GM11168 (cell line): Measurements from ENCODE around the gene PHRF1.

ENCODE experiments used
- in situ Hi-C: fragments of 300-500 bp; cut with MboI; formaldehyde crosslinking; loops from one replicate; pipeline ENCODE4 v1.12.0; 2022; ENCODE audit warnings: low sequenced_read_pairs; ENCODE audit not compliant: unreplicated experiment

The PHRF1 gene

DNA sequence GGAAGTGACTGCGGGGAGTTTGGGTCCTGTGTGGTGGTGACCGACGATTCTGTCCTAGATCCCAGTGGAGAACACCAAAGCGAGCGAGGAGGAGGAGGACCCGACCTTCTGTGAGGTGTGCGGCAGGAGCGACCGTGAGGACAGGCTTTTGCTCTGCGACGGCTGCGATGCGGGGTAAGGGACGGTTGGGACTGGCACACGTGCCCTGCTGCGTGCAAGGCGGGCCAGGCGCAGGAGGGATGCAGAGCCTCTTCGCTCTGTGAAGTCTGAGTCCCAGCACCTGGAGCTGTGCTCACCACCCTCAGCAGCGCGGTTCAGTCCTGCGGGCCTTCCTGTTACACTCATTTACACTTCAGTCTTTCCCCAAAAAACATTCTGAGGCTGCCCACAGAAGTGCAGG is 16.2 kb downstream of the PHRF1 start:
- in situ Hi-C loops: no loop called here

DNA sequence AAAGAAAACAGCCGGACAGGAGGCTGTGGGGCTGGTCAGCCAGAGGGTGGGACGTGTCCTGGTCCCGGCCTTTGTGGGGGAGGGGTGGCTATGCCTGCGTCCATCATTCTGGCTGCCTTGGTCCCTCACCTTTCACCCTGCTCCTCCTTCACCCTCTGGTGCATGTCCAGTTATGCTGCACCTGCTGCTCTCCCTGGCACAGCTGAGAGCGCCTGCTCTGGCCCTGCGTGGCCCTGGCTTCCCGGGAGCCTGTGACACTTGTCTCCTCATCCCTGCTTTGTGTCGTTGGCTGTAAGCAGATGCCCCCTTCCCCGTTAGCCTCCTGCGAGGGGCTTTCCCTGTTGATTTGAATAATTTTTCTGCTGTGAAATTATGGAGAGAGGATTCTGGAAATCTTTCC is 16.6 kb downstream of the PHRF1 start:
- in situ Hi-C loops: no loop called here

DNA sequence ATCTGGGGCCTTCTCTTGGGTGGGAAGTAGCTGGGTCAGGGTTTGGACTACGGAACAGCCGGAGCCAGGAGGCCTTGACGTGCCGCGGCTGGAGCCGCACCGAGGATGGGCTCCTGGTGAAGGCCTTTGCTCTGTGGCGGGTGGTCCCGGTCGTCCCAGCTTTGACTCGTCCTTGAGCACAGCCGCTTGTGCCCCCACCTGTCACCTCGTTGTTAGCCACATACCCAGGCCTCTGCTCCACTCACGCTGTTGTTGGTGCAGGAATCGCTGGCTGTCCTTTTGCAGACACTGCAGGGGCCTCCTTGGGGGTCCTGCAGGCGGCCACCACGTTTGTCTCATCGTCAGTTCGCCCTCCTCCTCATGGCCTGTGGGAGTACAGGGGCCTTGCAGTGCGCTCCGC is 17.1 kb downstream of the PHRF1 start:
- in situ Hi-C loops: no loop called here

DNA sequence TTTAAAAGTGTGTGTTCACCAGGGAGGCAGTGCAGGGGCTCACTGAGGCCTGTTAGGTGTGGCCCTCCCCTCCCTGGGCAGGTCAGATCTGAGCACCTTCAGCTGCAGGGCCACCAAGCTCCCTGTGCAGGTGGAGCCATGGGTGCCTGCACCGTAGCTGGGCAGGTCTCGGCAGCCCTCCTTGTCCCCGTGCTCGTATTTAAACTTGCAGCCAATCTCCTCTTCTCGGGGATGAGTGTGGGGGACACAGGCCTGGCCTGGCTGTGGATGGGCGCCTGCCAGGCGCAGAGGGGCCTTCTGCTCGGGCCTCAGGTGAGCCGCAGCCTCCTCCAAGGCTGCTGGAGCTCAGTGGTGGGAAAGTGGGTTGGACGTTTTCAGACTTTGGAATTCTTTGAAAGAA is 19.1 kb downstream of the PHRF1 start:
- in situ Hi-C loops: no loop called here

DNA sequence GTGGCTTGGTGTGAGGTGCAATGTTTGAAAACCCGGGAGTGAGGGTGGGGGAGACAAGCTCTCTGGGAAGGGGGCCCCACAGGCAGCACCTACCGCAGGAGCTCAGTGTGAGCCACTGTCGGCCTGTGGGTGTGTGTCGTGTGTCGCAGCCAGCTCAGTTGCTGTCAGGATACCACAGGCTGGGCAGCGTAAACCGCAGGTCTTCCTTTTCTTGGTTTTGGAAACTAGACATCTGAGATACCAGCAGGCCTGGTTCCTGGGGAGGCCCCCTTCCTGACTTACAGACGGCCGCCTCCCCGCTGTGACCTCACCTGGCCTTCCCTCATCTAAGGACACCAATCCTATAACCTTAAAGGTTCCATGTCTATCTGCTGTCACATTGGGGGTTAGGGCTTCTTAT is 20.1 kb downstream of the PHRF1 start:
- in situ Hi-C loops: no loop called here

DNA sequence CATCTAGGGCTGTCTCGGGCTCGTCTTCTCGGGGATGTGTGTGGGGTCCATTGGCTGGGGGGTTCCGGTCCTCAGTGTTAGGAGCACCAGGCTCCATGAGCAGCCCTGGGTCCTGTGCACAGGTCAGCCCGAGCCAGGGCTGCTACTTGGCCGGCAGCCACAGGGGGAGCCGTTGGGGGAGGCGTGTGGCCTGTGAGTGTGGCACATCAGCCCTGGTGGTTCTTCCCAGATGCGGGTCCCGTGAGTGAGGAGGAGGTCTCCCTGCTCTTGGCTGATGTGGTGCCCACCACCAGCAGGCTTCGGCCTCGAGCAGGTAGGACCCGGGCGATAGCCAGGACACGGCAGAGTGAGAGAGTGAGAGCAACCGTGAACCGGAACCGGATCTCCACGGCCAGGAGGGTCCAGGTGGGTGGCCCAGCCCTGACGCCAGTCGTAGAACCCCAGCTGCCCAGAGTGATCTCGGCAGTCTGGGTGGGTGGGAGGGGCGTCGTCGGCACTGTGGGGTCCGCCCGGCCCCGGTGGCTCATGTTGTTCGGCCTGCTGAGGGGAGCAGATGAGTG is 21.0 kb downstream of the PHRF1 start:
- in situ Hi-C loops: no loop called here

DNA sequence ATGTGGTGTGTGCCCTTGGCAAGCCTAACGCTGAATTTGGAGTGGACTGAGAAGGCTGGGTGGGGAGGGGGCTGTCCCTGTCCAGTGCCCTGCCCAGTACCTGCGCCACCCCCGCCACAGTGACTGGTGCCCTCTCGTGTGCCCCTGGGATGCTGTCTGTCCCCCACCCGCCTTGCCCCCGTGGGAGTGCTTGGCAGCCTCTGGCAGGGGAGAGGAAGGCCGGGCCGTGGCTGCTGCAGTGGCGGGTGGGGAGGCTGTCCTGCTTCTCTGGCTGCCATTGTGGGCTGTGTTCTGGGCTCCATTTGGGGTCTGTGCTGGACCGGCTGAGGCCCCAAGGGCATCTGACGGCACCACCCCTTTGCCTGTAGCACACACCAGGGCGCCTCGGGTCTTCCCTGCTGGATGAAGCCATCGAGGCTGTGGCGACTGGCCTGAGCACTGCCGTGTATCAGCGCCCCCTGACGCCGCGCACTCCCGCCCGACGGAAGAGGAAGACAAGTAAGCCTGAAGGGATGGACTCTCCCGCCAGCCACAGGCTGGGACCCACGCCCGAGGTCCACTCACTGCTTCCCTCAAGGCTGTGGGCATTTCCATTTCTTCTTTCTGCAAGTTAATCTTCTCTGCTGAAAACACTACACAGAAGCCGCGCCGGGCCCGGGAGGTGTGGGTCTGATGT is 21.9 kb downstream of the PHRF1 start:
- in situ Hi-C loops: no loop called here

DNA sequence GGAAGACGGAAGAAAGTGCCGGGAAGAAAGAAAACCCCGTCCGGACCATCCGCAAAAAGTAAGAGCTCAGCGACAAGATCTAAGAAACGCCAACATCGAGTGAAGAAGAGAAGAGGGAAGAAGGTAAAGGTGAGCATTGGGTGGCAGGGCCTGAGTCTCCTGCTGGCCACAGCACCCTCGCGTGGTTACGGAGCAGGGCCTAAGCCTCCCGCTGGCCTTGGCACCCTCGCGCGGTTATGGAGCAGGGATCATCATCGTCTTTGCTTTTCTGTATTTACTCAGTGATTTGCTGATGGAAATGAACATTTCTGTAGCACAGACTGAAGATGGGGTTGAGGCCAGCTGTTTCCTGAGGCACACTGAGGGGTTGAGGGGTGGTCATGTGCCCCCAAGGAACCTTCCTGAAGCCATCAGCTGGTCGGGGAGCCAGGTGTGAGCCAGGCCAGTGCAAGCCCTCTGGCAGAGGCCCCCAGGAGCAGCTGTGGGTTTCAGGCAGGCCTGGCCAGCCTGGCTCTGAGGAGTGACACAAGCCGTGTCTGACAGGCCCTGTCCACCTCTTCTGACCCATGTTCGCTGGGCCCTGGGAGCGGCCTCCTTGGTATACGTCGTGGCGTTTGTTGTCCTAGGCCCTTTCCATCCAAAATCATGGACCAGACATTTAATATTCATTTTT is 25.4 kb downstream of the PHRF1 start:
- in situ Hi-C loops: loop anchor here (5.0 kb wide), 1 partner anchor 66 kb away; no protein-coding TSS in a partner anchor

DNA sequence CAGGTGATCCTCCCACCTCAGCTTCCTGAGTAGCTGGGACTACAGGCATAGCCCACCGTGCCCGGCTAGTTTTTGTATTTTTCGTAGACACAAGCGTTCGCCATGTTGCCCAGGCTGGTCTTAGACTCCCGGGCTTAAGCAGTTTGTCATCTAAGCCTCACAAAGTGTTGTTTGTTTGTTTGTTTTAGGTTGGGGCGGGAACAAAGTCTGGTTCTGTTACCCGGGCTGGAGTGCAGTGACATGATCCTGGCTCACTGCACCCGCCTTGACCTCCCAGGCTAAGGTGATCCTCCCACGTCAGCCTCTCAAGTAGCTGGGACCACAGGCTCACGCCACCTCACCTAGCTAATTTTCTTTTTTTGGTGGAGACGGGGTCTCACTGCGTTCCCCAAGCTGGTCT is 26.9 kb downstream of the PHRF1 start:
- in situ Hi-C loops: loop anchor here (5.0 kb wide), 1 partner anchor 64 kb away; no protein-coding TSS in a partner anchor

DNA sequence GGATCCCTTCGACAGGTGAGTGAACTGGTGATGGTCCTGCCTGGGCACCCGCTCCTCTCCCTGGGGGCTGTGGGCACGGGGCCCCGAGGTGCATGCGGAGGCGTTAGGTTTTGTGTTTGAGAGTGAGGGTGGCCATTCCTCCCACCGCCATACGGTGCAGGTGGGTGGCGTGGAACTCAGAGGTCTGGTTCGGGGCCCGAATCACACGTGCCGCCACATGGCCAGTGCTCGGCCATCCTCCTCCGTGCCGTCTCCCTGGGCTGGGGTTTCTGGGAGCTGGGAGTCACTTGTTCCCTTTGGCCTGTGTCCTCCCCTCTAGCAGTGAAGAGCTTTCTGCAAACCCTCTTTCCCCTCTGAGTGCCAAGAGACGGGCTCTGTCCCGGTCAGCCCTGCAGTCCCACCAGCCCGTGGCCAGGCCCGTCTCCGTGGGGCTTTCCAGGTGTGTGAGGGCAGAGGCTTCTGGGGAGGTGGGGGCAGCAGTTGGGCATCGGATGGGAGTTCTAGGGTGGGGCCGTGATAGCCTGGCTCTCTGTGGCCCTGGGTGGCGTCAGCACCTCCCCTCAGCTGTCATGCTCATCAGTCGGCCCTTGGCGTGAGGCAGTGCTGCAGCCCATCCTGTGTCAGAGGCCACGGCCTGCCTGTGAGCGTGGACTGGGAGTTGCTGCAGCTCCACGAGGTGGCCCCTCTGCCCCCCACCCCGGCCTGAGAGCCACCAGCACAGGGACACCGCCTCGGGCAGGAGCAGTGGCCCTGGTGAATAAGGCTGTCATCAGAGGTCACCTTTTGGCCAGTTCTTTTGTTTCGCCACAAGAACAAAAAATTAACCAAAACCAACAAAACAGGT is 29.2 kb downstream of the PHRF1 start:
- in situ Hi-C loops: no loop called here

DNA sequence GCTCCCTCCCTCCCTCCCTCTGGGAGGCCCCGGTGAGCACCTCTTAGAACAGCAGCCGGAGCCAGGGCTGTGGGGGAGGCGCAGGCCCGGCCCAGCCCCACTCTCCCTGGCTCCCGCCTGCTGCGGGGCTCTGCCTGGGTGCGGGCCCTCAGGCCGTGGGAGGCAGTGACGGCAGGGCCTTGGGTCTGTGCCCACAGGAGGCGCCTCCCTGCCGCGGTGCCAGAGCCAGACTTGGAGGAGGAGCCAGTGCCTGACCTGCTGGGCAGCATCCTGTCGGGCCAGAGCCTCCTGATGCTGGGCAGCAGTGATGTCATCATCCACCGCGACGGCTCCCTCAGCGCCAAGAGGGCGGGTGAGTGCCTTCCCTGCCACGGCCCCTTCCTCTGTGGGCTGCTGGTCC is 30.0 kb downstream of the PHRF1 start:
- in situ Hi-C loops: no loop called here

DNA sequence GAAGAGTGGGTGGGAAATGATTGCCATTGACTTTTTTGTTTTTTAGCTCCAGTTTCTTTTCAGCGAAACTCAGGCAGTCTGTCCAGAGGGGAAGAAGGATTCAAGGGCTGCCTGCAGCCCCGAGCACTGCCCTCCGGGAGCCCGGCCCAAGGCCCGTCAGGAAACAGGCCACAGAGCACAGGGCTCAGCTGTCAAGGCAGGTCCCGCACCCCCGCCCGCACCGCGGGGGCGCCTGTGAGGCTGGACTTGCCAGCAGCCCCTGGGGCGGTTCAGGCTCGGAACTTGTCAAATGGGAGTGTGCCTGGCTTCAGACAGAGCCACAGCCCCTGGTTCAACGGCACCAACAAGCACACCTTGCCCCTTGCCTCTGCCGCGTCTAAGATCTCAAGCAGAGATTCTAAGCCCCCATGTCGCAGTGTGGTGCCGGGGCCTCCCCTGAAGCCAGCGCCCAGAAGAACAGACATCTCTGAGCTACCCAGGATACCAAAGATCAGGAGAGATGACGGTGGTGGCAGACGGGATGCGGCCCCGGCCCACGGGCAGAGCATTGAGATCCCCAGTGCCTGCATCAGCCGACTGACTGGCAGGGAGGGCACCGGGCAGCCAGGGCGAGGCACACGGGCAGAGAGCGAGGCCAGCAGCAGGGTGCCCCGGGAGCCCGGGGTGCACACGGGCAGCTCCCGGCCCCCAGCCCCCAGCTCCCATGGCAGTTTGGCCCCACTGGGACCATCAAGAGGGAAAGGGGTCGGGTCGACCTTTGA is 30.9 kb downstream of the PHRF1 start:
- in situ Hi-C loops: no loop called here

DNA sequence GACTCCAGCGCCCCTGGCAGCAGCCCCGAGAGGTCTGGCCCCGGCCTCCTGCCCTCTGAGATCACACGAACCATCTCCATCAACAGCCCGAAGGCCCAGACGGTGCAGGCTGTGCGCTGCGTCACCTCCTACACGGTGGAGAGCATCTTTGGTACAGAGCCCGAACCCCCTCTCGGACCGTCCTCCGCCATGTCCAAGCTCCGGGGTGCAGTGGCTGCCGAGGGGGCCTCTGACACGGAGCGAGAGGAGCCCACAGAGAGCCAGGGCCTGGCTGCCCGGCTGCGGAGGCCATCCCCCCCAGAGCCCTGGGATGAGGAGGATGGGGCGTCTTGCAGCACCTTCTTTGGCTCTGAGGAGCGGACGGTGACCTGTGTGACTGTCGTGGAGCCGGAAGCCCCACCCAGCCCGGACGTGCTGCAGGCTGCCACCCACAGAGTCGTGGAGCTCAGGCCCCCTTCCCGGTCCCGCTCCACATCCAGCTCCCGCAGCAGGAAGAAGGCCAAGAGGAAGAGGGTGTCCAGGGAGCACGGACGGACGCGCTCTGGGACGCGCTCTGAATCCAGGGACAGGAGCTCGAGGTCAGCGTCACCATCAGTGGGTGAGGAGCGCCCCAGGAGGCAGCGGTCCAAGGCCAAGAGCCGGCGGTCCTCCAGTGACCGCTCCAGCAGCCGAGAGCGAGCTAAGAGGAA is 31.8 kb downstream of the PHRF1 start:
- in situ Hi-C loops: no loop called here

DNA sequence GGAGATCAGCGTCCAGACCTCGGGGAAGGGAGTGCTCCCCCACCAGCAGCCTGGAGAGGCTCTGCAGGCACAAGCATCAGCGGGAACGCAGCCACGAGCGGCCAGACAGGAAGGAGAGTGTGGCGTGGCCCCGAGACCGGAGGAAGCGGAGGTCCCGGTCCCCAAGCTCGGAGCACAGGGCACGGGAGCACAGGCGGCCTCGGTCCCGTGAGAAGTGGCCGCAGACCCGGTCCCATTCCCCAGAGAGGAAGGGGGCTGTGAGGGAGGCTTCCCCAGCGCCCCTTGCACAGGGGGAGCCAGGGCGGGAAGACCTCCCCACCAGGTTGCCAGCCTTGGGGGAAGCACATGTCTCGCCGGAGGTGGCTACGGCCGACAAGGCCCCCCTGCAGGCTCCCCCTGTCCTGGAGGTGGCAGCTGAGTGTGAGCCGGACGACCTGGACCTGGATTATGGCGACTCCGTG is 32.6 kb downstream of the PHRF1 start:
- in situ Hi-C loops: no loop called here

DNA sequence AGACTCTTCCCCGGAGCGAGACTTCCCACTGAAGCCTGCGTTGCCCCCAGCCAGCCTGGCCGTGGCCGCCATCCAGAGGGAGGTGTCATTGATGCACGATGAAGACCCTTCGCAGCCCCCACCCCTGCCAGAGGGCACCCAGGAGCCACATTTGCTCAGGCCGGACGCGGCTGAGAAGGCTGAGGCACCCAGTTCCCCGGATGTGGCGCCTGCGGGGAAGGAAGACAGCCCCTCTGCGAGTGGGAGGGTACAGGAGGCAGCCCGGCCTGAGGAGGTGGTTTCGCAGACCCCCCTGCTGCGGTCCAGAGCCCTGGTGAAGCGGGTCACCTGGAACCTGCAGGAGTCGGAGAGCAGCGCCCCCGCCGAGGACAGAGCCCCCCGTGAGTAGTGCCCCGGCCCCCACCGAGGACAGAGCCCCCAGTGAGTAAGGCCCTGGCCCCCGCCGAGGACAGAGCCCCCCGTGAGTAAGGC is 33.1 kb downstream of the PHRF1 start:
- in situ Hi-C loops: no loop called here

DNA sequence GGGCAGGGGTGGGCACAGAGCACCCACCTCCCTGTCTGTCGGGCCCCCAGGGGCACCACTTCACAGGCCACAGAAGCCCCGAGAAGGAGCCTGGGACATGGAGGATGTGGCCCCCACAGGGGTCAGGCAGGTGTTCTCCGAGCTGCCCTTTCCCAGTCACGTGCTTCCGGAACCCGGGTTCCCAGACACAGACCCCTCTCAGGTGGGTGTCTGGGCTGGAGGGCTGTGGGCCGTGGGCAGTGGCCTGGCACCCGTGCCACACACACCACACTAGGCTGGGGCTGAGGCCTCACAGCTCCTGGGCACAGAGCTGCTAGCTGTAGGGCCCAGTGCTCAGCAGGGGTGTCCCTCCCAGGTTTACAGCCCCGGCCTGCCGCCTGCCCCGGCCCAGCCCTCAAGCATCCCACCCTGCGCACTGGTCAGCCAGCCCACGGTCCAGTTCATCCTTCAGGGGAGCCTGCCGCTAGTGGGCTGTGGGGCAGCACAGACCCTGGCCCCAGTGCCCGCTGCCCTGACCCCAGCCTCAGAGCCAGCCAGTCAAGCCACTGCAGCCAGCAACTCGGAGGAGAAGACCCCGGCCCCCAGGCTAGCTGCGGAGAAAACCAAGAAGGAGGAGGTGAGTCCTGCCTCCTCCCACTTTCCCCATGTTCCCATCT is 34.0 kb downstream of the PHRF1 start:
- in situ Hi-C loops: no loop called here

DNA sequence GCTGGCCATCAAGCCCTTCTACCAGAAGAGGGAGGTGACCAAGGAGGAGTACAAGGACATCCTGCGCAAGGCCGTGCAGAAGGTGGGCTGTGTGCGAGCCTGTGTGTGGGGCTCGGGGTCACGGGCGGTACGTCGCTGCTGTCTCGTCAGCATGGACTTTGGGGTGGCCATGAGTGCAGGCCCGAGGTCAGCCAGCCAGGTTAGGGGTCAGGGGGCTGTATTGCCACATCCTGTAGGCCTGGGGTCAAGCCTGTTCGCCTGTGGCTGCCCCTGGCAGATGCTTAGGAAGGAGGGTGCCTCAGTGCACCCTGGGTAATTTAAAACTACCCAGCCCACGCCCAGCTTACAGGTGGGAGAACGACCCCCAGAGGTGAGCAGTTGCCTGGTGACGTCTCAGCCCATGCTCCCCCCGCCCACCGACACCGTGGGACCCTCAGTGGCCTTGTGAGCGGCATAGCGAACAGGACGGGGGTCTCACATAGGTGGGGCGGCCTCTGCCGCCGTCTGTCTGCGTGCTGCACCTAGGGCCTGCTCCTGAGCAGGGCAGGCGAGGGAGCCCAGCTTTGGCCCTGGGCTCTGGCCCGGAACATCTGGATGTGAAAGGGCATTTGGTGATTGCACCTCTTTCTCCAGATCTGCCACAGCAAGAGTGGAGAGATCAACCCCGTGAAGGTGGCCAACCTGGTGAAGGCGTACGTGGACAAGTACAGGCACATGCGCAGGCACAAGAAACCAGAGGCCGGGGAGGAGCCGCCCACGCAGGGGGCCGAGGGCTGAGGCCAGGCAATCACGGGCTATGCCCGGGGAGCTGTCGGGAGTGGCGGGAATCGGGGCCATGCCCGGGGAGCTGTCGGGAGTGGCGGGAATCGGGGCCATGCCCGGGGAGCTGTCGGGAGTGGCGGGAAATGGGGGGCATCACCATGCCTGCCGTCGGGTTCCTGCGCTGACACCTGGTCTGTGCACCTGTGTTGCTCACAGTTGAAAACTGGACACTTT is 35.0 kb downstream of the PHRF1 start:
- in situ Hi-C loops: no loop called here
